Measurements from ENCODE around the gene SUPV3L1.
"Not testable (repeated sequence)": the region's sequence is repeated elsewhere in the genome, so short reads cannot be mapped to it uniquely, and the experiment has no call there.

SUPV3L1 gene

GRCh38 chr10:69232736-69233480 is 52.9 kb downstream of the SUPV3L1 start:
- DNase-seq, result no peak

- DNase-seq, result peak; percentile 66
These were observed 54.4 kb downstream of the SUPV3L1 start for GRCh38 chr10:69234447-69234846.

- DNase-seq, result peak; percentile 88
These were observed 57.6 kb downstream of the SUPV3L1 start for GRCh38 chr10:69237528-69238159.

- no peak for DNase-seq
These were observed 59.1 kb downstream of the SUPV3L1 start for GRCh38 chr10:69239136-69239535.

- DNase-seq, result no peak
These were observed 59.9 kb downstream of the SUPV3L1 start for GRCh38 chr10:69239816-69240434.

- no peak for DNase-seq
These were observed 60.4 kb downstream of the SUPV3L1 start for GRCh38 chr10:69240455-69240854.

GRCh38 chr10:69241575-69241974 is 61.5 kb downstream of the SUPV3L1 start:
- DNase-seq, result no peak

GRCh38 chr10:69242040-69242851 is 62.2 kb downstream of the SUPV3L1 start:
- no peak for DNase-seq

- no peak for DNase-seq
These were observed 62.8 kb downstream of the SUPV3L1 start for GRCh38 chr10:69242852-69243212.

- no peak for DNase-seq
These were observed 63.8 kb downstream of the SUPV3L1 start for GRCh38 chr10:69243817-69244216.

GRCh38 chr10:69246036-69246435 is 66.0 kb downstream of the SUPV3L1 start:
- DNase-seq, result no peak

- DNase-seq, result no peak
These were observed 66.7 kb downstream of the SUPV3L1 start for GRCh38 chr10:69246581-69247312.

GRCh38 chr10:69247313-69247710 is 67.3 kb downstream of the SUPV3L1 start:
- DNase-seq, result no peak

GRCh38 chr10:69248117-69248730 is 68.2 kb downstream of the SUPV3L1 start:
- DNase-seq, result no peak

- DNase-seq, result no peak
These were observed 70.0 kb downstream of the SUPV3L1 start for GRCh38 chr10:69250041-69250440.

- not testable (repeated sequence) for DNase-seq
These were observed 71.4 kb downstream of the SUPV3L1 start for GRCh38 chr10:69251417-69251816.

- DNase-seq, result no peak
These were observed 73.1 kb downstream of the SUPV3L1 start for GRCh38 chr10:69253171-69253570.

- no peak for DNase-seq
These were observed 74.8 kb downstream of the SUPV3L1 start for GRCh38 chr10:69254877-69255276.
